ENCODE results near the gene KIAA0040.

- TF ChIP-seq, protein P1, sequence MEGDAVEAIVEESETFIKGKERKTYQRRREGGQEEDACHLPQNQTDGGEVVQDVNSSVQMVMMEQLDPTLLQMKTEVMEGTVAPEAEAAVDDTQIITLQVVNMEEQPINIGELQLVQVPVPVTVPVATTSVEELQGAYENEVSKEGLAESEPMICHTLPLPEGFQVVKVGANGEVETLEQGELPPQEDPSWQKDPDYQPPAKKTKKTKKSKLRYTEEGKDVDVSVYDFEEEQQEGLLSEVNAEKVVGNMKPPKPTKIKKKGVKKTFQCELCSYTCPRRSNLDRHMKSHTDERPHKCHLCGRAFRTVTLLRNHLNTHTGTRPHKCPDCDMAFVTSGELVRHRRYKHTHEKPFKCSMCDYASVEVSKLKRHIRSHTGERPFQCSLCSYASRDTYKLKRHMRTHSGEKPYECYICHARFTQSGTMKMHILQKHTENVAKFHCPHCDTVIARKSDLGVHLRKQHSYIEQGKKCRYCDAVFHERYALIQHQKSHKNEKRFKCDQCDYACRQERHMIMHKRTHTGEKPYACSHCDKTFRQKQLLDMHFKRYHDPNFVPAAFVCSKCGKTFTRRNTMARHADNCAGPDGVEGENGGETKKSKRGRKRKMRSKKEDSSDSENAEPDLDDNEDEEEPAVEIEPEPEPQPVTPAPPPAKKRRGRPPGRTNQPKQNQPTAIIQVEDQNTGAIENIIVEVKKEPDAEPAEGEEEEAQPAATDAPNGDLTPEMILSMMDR (conservative IDR thresholded peaks at IDR 0.05 in 1 of 2, IDR thresholded peaks at IDR 0.05 in 1 of 2; ENCODE audit: extremely low read depth in 1 of 2, insufficient read depth in 1 of 2, low read depth in 1 of 2, low read length in 2 of 2) = no peak
- no peak for TF ChIP-seq EZH2 (IDR thresholded peaks at IDR 0.05; ENCODE audit: borderline replicate concordance, low read length)
Observed at GRCh38 chr1:175148068-175148467, 44.5 kb downstream of the KIAA0040 start.

Measured in mammary epithelial cell (primary cell).